AG08395 (cell line): ENCODE results near the gene ABCC4.

Experiments used
- DNase-seq: peaks from one replicate; pipeline ENCODE4 v3.0.0; 2012; ENCODE audit warnings: mixed read lengths, low spot score

Gene ABCC4

DNA sequence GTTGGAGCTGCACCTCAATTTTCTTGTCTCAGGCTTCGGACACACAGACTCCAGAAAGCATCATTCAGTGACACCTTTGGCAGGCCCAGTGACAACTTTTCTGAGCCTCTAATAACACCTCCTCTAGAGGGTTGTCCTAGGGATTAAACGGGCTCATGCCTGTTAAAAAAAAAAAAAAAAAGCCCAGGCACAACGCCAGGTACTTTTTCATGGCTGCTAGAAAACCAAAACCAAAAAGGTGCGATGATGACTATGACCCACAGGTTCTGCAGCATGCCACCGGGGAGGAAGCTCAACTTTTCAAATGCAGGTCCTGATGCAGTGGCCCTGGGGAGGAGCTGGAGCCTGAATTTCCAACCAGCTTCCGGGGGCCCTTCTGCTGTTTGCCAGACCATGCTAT lies 184.2 kb downstream of the ABCC4 start:
- DNase-seq: no peak

DNA sequence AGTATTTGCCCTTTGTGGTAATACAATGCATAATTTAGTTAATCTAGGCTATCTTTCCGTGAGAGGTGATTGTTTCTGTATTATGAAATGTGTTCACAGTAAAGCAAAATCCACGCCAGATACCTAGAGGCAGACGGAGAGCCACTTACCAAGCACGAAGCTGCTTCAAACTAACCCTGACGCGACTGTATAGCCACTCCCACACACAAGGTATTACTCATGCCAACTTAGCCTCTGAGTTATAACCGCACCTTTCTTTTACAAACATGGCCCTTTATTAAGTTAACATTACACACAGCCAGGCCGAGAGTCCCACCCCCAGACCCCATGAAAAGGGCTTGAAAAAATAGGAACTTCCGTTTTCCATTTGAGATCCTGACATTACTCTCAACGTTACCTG lies 185.7 kb downstream of the ABCC4 start:
- DNase-seq: no peak

GRCh38 chr13:95113601-95114000 lies 187.7 kb downstream of the ABCC4 start:
- no peak for DNase-seq

- DNase-seq: no peak
These were observed 188.4 kb downstream of the ABCC4 start for GRCh38 chr13:95112883-95113282.

DNA sequence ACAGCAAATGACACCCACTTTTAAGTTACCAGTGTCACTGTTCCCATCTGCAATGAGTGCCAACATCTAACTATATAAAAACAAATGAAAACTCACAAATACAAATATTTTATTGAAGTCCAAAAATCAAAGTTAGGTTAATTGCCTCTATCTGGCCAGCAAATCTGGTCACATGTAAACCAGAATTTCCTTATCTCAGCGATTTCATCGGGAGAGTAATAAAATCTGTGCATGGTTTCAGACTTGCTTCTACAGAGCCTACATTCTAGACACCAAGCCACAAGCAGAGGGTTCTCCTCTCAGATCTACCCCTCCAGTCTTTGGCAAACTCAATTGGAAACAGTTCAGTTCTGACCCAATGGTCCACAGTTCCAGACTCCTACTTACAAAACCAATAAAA lies 189.6 kb downstream of the ABCC4 start:
- no peak for DNase-seq

DNA sequence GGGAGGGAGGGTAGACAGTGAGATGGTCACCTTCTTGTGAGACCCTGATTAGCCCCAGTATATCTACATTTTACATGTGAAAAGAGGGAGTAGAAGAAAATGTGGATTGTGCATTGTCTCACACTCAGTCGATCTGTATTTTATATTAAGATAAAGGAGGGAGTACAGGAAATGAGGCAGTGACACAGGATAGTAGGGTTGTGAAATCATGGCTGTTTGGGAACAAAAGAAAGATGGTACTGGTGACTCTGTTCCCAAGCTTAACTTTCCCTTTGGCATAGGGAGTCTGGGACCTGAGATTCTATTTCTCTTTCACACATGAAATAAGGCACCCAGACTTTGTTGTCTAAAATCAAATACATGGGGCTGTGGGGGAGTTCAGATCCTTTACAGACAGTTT lies 194.7 kb downstream of the ABCC4 start:
- no peak for DNase-seq

- peak; percentile 20 for DNase-seq
These were observed 200.5 kb downstream of the ABCC4 start for GRCh38 chr13:95100525-95101433.

GRCh38 chr13:95099541-95099940 lies 201.7 kb downstream of the ABCC4 start:
- DNase-seq: no peak

- DNase-seq: no peak
These were observed 202.3 kb downstream of the ABCC4 start for GRCh38 chr13:95098916-95099315.

DNA sequence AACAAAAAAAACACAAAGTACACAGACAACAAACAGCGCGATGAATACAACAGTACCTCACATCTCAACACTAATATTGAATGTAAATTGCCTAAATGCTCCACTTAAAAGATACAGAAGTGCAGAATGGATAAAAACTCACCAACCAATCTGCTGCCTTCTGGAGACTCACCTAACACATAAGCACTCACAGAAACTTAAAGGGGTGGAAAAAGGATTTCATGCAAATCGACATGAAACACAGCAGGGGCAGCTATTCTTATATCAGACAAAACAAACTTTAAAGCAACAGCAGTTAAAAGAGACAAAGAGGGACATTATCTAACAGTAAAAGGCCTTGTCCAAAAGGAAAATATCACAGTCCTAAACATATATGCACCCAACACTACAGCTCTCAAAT lies 209.5 kb downstream of the ABCC4 start:
- DNase-seq: no peak

DNA sequence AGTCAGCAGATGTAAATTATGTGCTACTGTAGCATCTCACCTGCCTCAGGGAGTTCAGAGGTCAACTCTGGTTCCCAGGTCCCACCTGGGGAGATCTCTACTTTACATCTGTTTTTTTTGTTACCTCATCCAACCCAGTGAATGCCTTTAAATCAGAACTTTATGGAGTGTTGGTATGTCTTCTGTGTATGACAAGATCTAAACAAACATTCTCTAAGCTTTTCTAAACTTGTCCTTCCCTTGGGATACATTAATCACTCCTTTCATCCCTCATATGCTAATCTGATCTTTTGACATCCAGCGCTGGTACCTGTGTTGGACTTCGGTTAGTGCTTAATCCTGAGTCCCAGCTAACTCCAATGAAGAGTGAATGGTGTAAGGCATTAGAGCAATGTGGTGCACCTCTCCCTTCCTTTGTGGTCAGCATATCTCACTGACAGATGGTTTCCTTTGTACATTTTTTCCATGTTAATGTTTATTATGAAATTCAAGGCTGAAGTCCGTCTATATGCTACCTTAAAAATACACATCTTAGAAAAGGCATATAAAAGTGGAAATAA lies 213.4 kb downstream of the ABCC4 start:
- peak; percentile 24 for DNase-seq

- DNase-seq: no peak
These were observed 214.5 kb downstream of the ABCC4 start for GRCh38 chr13:95086761-95087160.

DNA sequence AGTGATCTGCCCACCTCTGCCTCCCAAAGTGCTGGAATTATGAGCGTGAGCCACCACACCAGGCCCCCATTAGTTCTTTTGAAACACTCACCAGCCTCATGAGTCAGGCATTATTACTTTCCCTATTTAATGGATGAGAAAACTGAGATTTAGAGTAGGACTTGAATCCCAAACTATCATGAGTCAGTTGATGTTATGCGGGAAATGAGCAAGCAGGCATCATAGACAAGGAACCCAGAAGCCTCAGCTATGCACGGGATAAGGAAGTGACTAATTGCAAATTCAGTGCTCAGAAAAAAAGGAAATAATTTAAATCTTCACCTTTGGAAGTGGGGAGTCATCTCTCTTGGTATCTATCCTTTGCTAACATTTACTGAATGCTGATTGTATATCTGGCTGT lies 217.5 kb downstream of the ABCC4 start:
- peak; percentile 59 for DNase-seq

DNA sequence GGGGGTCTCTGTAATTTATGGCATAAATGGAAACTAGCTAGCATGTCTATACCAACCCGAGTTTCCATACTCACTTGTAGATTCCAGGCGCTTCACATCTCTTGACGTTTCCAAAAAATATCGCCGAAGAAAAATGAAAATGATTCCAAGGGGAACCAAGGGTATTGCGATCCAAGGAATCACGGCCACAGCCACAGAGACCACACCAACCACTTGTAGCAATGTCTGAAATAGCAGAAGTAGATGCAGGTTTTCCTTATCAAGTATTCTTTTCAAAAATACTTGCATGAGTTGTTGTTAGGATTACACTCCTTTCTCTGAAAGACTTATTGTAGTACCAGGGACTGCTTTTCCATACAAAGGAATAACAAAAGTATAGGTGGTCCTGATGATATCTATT lies 218.2 kb downstream of the ABCC4 start:
- no peak for DNase-seq

- DNase-seq: no peak
These were observed 225.7 kb downstream of the ABCC4 start for GRCh38 chr13:95075506-95075905.

- no peak for DNase-seq
These were observed 226.4 kb downstream of the ABCC4 start for GRCh38 chr13:95074820-95075219.

DNA sequence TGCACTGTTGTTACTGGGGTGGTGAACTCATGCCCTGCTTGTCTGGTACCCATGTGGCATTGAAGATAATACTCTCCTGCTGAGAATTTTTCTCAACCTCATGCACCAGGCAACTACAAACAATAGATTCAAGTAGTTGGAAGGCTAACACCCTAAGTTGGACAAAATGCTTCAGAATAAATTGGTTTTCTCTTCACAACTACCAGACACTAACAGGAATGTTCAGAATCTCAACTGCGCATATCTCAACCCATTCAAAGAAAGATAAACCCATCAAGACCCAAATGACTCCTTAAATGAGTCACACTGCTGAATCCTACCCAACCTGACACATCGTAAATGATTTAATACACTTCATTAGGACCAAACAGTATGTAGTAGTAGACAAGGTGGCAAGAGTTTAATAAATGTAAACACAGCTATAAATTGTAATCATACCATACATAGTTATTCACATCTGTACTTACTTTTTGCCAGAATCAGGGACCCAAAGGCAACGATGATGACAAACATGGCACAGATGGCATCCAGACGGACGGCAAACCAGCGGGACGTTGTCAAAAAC lies 227.4 kb downstream of the ABCC4 start:
- DNase-seq: peak; percentile 56

GRCh38 chr13:95067303-95067702 lies 233.9 kb downstream of the ABCC4 start:
- peak; percentile 11 for DNase-seq

DNA sequence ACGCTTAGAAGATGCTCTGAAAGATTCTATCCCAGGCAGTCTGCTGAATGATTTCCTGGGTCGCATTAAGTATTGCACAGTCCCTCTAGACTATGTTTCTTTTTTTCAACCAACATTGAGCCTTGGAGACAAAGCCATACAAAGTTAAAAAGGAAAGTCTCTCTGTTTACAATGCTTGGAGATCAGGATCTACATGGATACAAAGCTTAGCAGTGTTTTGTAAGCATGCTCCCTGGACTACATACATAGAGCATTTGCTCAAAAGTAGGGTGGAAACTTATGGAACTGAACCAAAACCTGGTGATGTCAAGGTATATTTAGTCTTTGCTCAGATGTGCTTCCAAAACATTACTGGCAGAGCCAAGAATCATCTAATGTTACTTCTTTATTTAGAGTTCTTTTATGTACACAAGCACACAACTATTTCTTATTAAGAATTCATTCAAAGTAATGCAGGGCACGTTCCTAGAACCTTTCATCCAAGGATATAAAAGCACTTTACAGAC lies 241.2 kb downstream of the ABCC4 start:
- no peak for DNase-seq

DNA sequence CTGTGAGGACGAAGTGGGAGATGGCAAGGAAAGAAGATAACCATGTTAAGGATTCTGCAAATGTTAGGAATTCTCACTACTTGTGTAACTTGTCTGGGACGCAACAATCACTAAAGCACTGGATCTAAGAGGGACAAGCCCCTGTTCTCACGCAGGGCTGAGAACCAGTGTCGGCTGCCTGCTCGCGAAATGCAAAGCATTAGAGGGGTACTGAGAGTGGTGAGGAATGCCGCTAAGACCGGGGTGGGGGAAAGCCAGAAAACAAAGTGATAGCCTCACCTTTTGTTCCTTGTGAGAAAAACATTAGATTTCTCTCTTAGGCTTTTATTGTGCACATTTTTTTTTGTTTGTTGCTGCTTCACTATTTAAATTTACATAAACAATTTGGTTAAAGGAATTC lies 241.9 kb downstream of the ABCC4 start:
- DNase-seq: no peak

DNA sequence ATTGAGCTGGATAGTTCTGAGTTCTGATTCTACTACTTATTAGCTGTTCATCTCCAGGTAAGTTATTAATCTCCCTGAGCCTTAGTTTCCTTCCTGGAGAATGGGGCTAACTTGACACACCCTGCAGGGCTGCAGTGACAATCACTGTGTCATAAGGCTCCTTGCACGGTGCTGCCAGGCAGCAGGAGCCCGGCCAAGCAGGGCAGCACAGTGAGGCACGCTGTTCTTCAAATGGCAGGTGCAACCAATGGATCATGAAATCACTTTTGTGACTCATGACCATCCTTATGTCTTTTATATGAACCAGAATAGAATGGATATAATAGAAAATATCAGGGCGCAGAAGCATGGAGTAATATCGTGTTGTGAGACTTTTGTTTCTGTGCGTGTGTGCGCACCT lies 242.6 kb downstream of the ABCC4 start:
- no peak for DNase-seq

- DNase-seq: no peak
These were observed 245.0 kb downstream of the ABCC4 start for GRCh38 chr13:95056266-95056665.
